HPDE6-E6E7 (cell line): ENCODE data around the gene MRGPRX4.
A peak's percentile ranks its signal among the peaks of the same experiment; 100 is the strongest.
"Not testable (repeated sequence)": the region's sequence is repeated elsewhere in the genome, so short reads cannot be mapped to it uniquely, and the experiment has no call there.

Experiments used
- DNase-seq: peaks from one replicate; pipeline ENCODE4 v3.0.0; 2011; ENCODE audit warnings: missing footprints; ENCODE audit errors: extremely low spot score

MRGPRX4 gene

DNA sequence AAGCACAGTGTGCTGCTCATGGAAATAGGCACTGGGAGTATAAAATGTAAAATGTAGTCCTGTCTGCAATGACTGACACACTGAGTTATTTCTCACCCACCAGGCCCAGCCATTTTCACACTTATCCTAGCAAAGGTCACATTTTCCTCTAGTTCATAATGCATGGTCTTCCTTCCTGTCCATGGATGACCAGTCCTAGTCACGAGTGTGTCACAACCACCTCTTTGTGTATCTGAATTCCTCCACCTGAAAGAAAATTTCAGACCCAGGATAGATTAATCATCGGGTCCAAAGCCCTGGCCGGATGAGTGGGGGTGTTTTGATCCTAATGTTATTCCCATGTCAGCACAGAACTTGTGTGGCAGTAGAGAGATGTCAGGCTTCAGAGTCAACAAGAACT, at the start of gene MRGPRX4:
Gene MRGPRX4 (plus strand): TSS at position 172 of the 400 bp plus-strand sequence. CDS start 420 bp downstream, outside the sequence.
- DNase-seq: no peak

DNA sequence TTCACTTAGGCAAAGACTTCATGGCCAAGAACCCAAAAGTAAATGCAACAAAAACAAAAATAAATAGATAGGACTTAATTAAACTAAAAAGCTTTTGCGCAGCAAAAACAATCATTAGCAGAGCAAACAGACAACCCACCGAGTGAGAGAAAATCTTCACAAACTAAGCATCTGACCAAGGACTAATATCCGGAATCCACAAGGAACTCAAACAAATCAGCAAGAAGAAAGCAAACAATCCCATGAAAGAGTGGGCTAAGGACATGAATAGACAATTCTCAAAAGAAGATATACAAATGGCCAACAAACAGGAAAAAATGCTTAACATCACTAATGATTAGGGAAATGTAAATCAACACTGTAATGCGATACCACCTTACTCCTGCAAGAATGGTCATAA, 41.5 kb upstream of the MRGPRX4 start:
- DNase-seq: not testable (repeated sequence)

DNA sequence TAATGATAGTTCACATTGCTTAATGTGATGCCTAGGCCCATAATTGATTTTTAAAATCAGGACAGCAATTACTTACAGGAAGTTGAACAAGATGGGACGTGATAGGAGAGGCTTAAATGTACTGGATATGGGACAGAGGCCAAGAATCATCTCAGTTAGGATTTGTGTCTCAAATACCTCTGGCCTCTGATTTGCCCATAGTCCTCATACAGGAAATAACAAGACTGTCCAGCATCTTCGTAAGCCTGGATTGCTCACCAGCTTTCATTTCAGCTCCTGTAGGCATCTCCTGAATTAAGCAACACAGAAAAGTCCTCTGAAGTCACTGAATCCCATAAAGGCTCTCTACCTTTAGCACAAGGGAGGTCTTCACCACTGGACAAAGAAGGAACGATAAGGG, 40.3 kb upstream of the MRGPRX4 start, which contains the start of gene MRGPRX3:
Gene MRGPRX3 (plus strand): TSS at position 231 of the 400 bp plus-strand sequence. CDS start 4,632 bp downstream, outside the sequence.
- DNase-seq: no peak

DNA sequence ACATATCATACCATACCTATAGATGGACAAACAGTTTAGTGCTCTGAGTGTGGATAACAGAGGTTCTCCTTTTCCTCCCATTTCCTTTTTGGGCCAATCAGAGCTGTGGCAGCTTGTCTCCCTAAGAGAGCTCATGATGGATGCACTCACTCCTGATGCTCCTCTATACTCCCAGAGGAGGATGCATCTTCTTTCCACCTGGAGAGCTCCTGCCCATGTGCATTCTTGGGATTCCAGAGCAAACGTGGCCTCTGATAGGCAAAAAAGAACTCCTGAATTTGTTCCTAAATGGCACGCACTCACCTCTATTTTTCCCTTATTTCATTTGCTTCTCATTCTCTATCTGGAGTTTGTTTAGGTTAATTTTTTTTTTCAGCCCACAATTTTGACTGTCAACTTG, 37.3 kb upstream of the MRGPRX4 start:
- no peak for DNase-seq

DNA sequence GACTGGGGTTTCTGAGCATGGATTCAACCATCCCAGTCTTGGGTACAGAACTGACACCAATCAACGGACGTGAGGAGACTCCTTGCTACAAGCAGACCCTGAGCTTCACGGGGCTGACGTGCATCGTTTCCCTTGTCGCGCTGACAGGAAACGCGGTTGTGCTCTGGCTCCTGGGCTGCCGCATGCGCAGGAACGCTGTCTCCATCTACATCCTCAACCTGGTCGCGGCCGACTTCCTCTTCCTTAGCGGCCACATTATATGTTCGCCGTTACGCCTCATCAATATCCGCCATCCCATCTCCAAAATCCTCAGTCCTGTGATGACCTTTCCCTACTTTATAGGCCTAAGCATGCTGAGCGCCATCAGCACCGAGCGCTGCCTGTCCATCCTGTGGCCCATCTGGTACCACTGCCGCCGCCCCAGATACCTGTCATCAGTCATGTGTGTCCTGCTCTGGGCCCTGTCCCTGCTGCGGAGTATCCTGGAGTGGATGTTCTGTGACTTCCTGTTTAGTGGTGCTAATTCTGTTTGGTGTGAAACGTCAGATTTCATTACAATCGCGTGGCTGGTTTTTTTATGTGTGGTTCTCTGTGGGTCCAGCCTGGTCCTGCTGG, 35.3 kb upstream of the MRGPRX4 start:
- no peak for DNase-seq

DNA sequence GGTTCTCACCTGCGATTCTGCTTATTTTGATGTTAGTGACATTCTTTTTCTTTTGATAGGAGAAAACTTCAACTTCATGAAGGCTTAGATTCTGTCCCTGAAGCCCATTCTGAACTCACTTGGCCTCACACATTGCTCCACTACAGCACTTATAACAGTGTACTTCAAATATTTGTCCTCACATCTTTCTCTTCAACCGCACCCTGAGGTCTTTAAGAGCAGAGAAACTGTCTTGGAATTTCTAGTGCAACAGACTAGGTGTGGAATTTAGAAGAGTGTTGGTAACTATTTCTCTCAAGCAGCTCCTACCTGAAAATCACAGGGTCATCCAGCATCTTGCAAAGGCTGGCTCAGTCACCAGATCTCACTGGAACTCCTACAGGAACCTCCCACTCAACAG, 32.5 kb upstream of the MRGPRX4 start:
- no peak for DNase-seq

DNA sequence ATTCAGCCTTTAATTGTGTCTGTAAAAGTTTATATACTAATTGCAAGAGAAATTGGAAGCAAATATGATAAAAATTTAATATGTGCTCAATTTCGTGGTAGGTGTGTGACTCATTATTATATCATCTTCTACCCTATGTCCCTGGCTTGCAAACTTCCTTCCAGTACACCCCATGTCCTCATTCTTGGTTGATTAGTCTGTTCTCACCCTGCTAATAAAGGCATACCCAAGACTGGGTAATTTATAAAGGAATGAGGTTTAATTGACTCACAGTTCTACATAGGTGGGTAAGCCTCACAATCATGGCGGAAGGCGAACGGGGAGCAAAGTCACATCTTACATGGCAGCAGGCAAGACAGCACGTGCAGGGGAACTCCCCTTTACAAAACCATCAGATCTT, 28.4 kb upstream of the MRGPRX4 start:
- DNase-seq: peak; percentile 34

DNA sequence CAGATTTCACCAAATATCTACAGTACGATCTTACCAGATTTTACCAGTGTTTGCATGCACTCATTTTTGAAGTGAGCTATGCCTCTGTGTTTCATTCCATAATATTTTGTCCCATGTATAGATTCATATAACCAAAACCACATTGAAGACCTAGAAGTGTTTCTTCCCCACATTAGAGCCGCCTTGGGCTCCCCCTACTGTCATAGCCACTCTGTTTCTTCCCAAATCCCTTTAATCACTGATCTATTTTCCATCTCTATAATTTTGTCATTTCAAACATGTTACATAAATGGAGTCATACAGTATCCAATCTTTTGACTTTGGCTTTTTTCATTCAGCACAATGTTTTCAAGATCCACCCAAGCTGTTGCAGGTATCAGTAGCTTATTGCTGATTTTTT, 27.6 kb upstream of the MRGPRX4 start:
- DNase-seq: no peak

DNA sequence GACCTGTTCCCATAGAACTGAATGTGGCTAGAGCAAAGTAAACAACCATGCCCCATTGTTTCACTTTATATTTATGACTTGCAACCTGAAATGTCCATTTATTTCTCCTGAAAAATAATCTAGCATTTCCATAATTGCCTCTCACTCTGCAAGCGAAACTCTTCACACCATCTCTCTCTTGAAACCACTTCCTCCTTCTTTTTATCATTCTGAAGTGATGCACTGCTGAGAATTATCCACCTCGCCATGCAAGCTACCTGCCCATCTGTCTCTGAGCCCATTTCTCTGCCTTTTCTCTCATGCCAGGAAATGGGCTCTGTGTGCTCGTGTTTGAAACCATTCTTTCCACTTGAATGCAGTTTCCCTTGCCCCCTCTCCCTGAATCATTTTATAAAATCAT, 26.8 kb upstream of the MRGPRX4 start:
- DNase-seq: no peak

DNA sequence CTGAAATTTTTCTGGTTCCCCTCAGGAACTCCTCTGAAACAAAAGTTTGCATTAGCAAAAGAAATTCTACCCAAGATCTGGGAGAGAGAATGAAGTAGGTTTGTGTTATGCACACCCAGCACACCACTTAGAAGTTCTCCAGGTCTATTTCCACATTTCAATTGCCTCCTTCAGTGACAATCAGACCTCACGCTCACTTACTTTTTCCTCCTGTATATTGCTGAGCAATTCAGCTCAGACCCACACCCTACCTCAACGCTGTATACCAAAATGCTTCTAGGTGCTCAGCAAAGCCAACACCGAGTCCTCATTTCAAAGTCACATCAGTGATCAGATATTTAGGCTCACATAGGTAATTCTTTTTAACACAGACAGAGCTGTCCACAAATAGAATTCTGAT, 21.1 kb upstream of the MRGPRX4 start:
- DNase-seq: no peak

DNA sequence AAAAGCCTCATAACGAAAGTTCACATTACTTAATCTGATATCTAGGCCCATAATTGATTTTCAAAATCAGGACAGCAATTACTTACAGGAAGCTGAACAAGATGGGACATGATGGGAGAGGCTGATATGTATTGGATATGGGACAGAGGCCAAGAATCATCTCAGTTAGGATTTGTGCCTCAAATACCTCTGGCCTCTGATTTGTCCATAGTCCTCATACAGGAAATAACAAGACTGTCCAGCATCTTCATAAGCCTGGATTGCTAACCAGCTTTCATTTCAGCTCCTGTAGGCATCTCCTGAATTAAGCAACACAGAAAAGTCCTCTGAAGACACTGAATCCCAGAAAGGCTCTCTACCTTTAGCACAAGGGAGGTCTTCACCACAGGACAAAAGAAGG, 4.3 kb upstream of the MRGPRX4 start:
- no peak for DNase-seq

DNA sequence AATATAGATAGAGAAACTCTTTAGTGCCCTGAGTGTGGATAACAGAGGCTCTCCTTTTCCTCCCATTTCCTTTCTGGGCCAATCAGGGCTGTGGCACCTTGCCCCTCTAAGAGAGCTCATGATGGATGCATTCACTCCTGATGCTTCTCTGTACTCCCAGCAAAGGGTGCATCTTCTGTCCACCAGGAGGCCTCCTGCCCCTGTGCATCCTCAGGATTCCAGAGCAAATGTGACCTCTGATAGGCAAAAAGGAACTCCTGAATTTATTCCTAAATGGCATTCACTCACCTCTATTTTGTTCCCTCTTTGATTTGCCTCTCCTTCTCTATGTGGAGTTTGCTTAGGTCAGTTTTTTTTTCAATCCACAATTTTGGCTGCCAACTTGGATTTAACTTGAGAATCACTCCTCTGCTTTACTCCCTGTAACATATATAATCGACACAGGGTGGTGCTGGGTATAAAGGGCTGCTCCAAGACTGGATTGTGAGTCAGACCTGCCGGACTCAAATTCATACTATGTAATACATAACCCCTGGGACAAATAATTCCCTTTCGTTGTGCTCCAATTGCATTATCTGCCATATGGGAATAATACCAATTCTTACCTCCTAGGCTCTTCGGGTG, 1.1 kb upstream of the MRGPRX4 start:
- DNase-seq: peak; percentile 36

DNA sequence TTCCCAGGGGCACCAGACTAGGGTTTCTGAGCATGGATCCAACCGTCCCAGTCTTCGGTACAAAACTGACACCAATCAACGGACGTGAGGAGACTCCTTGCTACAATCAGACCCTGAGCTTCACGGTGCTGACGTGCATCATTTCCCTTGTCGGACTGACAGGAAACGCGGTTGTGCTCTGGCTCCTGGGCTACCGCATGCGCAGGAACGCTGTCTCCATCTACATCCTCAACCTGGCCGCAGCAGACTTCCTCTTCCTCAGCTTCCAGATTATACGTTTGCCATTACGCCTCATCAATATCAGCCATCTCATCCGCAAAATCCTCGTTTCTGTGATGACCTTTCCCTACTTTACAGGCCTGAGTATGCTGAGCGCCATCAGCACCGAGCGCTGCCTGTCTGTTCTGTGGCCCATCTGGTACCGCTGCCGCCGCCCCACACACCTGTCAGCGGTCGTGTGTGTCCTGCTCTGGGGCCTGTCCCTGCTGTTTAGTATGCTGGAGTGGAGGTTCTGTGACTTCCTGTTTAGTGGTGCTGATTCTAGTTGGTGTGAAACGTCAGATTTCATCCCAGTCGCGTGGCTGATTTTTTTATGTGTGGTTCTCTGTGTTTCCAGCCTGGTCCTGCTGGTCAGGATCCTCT, 709 bp downstream of the MRGPRX4 start:
- DNase-seq: no peak

DNA sequence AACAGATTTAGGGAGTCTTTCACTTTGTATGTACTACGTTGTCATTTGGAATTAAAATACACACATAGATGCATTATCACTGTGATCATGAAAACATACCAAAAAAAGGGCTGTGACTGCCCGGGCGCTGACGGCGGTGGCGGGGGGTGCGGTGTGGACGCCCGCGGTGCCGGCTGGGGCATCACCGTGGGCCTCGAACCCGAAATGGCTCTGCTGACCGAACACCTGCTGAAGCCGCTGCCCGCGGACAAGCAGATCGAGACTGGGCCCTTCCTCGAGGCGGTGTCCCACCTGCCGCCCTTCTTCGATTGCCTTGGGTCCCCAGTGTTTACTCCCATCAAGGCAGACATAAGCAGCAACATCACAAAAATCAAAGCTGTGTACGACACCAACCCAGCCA, 16.2 kb downstream of the MRGPRX4 start:
- no peak for DNase-seq

DNA sequence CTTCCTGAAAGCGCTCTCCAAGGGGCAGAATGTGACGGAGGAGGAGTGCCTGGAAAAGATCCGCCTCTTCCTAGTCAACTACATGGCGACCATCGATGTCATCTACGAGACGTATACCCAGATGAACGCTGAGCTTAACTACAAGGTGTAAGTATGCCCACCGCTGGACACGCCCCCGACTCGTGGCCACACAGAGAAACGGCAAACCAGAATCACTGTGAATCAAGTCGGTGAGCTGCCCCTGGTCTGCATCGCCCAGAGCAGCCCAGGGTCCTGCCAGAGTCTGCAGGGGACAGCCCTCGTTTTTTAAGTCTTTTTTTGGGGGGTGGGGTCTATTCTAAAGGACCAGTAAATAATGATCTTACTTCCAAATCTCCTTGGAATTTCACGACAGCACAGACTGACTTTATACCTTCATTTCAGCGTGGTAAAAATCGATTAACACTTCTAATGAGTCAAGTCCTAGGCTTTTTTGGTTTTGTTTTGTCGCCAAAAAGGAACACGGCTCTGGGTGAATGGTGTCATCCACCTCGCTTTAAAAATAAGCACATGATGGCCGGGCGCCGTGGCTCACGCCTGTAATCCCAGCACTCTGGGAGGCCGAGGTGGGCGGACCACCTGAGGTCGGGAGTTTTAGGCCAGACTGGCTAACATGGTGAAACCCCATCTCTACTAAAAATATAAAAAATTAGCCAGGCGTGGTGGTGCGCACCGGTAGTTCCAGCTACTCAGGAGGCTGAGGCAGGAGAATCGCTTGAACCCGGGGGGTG, 17.0 kb downstream of the MRGPRX4 start:
- DNase-seq: not testable (repeated sequence)

DNA sequence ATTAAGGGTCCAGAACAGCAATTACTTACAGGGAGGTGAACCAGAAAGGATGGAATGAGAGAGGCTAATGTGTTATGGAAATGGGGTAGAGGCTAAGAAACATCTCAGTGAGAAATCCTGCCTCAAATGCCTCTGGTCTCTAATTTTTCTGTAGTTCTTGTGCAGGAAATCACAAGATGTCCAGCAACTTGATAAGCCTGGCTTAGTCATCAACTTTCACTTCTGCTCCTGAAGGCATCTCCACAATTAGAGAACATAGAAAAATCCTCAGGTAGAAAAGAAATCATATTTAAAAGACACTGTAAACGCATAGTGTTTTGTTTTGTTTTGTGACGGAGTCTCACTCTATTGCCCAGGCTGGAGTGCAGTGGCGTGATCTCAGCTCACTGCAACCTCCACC, 18.7 kb downstream of the MRGPRX4 start:
- DNase-seq: no peak

DNA sequence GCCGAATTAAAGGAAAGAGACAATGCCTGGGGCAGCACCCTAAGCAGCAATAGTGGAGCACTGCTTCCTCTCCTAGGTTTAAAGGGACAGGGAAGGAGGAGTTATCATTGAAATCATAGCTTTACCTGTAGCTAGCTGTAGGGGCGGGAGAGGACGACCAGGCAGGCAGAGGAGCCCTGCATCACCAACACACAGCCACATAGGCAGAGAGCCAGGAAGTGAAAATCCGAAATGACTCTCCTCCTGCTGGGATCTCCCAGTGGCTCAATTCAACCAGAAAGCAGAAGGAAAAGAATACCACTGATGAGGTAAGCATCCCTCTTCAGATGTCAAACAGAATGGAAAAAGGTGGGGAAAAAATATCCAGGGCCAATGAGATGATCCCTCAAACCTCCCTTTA, 20.4 kb downstream of the MRGPRX4 start:
- DNase-seq: no peak

DNA sequence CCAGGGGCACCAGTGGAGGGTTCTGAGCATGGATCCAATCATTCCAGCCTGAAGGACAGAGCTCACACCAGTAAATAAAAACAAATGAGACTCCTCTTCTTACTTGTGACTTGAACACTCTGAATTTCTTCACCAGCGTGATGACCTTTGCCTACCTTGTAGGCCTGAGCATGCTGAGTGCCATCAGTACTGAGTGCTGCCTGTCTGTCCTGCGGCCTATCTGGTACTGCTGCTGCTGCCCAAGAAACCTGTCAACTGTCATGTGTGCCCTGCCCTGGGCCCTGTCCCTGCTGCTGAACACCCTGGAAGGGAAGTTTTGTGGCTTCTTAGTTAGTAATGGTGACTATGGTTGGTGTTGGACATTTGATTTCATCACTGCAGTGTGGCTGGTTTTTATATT, 23.9 kb downstream of the MRGPRX4 start:
- no peak for DNase-seq

DNA sequence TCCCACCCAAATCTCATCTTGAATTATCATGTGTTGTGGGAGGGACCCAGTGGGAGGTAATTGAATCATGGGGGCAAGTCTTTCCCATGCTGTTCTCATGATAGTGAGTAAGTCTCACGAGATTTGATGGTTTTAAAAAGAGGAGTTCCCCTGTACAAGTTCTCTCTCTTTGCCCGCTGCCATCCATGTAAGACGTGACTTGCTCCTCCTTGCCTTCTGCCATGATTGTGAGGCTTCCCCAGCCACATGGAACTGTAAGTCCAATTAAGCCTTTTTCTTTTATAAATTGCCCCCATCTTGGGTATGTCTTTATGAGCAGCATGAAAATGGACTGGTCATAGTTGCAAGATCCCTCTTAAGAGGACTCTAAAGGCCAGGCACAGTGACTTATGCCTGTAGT, 25.1 kb downstream of the MRGPRX4 start:
- DNase-seq: not testable (repeated sequence)

DNA sequence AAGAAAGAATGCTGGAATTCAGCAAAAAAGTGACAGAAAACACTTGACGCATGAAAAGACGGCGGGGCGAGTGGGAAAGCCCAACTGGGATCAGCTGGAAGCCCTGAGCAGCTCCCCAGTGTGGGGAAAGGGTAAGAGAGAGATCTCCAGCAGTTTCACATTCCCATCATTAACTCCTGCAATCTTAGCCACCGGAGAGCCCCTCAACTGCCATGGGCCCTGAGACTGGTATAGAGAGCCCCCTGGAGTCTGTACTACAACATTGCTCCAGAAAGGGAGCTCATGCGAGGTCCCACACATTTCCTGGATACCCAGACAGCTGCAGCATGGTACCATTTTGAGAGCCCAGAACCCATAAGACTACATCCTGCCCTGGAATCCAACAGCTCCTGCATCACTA, 31.1 kb downstream of the MRGPRX4 start:
- DNase-seq: peak; percentile 14

DNA sequence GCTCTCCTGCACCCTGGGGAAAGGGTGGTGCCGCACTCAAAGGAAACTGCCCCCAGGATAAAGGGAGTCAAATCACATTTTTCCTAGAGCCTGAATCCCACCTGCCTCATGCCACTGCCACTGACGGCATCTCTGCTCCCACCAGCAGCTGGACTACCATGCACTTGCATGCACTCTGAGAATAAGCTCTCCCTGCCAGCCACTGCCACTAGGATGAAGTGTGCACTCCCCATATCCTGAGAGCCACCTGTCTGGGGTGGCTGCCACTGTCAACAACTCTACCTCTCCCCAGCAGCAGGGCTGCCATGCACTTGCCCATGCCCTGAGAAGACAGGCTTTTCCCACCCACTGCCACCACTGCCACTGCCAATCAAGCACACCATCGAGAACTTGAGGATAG, 31.6 kb downstream of the MRGPRX4 start:
- DNase-seq: no peak

DNA sequence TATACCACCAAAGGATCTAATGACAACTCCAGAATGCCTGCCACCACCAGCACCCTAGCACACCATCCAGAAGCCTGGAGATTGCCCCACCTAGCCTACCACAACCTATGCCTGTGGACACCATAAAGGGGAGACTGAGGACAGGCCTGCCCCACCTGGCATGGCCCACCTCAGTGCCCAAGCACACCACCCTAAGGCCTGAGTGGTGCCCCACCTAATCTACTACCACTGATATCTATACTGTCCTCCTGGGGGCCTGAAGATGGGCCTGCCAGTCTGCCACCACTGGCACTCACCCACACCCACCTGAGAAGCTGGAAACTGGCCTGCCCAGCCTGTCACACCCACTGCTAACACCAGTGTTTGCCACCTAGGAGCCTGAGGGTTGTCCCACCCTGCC, 32.1 kb downstream of the MRGPRX4 start:
- DNase-seq: no peak
